Karpas-422 (cell line): ENCODE data around the gene ACSL1. TPM values are rescaled to one million over a fixed set of nuclear protein-coding genes. Genes with fewer than 3 reads are reported as not detected.
"Not testable (repeated sequence)": the region's sequence is repeated elsewhere in the genome, so short reads cannot be mapped to it uniquely, and the experiment has no call there.

Experiments
- DNase-seq: peaks from one replicate; pipeline ENCODE4 v3.0.0-alpha.2; 2015
- H2AFZ ChIP-seq: fragments of 200-600 bp; sonication (generic); 2 replicates; pipeline ENCODE4 v1.6.1; 2014; ENCODE audit warnings: antibody characterized with exemption, low read length, mixed read lengths
- H3K27ac ChIP-seq: fragments of 200-600 bp; sonication (generic); 2 replicates; pipeline ENCODE4 v1.5.1; 2014; ENCODE audit warnings: mild to moderate bottlenecking, low read length, moderate library complexity
- H3K27me3 ChIP-seq: fragments of 200-600 bp; sonication (generic); 2 replicates; pipeline ENCODE4 v1.6.1; 2014; ENCODE audit warnings: low read length, mixed read lengths
- H3K36me3 ChIP-seq: fragments of 200-600 bp; sonication (generic); 2 replicates; pipeline ENCODE4 v1.6.1; 2014; ENCODE audit warnings: low read length, mixed read lengths; ENCODE audit not compliant: insufficient read depth
- H3K4me1 ChIP-seq: fragments of 200-600 bp; sonication (generic); 2 replicates; pipeline ENCODE4 v1.6.1; 2014; ENCODE audit warnings: mild to moderate bottlenecking, low read length, mixed read lengths
- H3K4me2 ChIP-seq: fragments of 200-600 bp; sonication (generic); 2 replicates; pipeline ENCODE4 v1.6.1; 2014; ENCODE audit warnings: low read length, low read depth, mild to moderate bottlenecking; ENCODE audit not compliant: poor library complexity, severe bottlenecking
- H3K4me3 ChIP-seq: fragments of 200-600 bp; sonication (generic); 2 replicates; pipeline ENCODE4 v1.5.1; 2014; ENCODE audit warnings: mild to moderate bottlenecking, antibody characterized with exemption, low read length, mixed read lengths
- H3K79me2 ChIP-seq: fragments of 200-600 bp; sonication (generic); 2 replicates; pipeline ENCODE4 v1.6.1; 2014; ENCODE audit warnings: mild to moderate bottlenecking, low read length, mixed read lengths
- H3K9ac ChIP-seq: fragments of 200-600 bp; sonication (generic); 2 replicates; pipeline ENCODE4 v1.6.0; 2014; ENCODE audit warnings: low read length
- H3K9me2 ChIP-seq: fragments of 200-600 bp; sonication (generic), shearing (Covaris generic); replicated peaks from 2 replicates; pipeline ENCODE4 v1.6.0; 2014; ENCODE audit warnings: mild to moderate bottlenecking, low read length, moderate library complexity; ENCODE audit not compliant: insufficient read depth
- H3K9me3 ChIP-seq: fragments of 300-700, 200-600 bp; sonication (generic); 2 replicates; pipeline ENCODE4 v1.6.1; 2014; ENCODE audit warnings: low read length, mixed read lengths
- H4K20me1 ChIP-seq: fragments of 200-600 bp; sonication (generic); 2 replicates; pipeline ENCODE4 v1.6.1; 2014; ENCODE audit warnings: mild to moderate bottlenecking, antibody characterized with exemption, low read length, low read depth; ENCODE audit not compliant: insufficient read depth
- total RNA-seq: library from RNA; depleted of rRNA; stranded (reverse); fragments of >200 nt; shearing (Covaris generic); gene quantifications from 2 replicates; pipeline ENCODE4 v1.2.3, GENCODE V29; 2014; ENCODE audit warnings: low replicate concordance

ACSL1 gene
- total RNA-seq, 1 experiment from 2014 or later = 3.1 TPM

DNA sequence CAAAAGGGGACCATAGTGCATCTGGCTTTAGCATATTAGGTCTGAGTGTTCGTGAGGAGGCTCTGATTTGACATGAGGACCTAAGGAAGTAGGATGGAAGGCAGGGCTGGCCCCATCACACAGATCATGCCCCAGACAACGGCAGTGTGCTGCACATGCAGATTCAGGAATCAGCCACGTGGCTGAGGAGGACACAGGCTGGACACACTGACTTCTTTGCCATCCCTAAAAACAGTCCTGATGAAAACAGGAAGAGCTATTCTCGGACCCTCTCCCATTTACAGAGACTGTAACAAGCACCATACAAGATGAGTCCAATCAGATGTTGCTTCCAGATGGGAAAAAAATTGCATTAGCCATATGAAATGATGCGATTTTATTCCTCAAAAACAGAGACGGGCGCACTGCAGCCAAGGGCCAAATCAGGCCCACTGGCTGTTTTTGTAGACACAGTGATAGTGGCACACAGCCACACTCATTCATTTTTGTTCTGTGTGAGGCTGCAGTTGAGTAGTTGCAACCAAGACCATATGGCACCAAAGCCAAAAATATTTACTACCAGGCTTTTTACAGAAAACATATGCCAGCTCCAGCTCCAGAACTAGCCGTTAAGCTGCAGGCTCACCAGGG, 41.0 kb downstream of the ACSL1 start:
- no peak for DNase-seq
- Histone ChIP-seq H3K9me3 (no peaks in the 10 kb centered on the region), H3K36me3 (no peaks in the 10 kb centered on the region), H3K4me1 (no peaks in the 10 kb centered on the region), H4K20me1 (no peaks in the 10 kb centered on the region), H3K4me3 (no peak overlapping the region), H2AFZ (no peak overlapping the region), H3K27me3 (no peaks in the 10 kb centered on the region), H3K9ac (no peak overlapping the region), H3K9me2 (no peaks in the 10 kb centered on the region), H3K4me2 (no peak overlapping the region), H3K79me2 (no peaks in the 10 kb centered on the region), H3K27ac (no peak overlapping the region)

DNA sequence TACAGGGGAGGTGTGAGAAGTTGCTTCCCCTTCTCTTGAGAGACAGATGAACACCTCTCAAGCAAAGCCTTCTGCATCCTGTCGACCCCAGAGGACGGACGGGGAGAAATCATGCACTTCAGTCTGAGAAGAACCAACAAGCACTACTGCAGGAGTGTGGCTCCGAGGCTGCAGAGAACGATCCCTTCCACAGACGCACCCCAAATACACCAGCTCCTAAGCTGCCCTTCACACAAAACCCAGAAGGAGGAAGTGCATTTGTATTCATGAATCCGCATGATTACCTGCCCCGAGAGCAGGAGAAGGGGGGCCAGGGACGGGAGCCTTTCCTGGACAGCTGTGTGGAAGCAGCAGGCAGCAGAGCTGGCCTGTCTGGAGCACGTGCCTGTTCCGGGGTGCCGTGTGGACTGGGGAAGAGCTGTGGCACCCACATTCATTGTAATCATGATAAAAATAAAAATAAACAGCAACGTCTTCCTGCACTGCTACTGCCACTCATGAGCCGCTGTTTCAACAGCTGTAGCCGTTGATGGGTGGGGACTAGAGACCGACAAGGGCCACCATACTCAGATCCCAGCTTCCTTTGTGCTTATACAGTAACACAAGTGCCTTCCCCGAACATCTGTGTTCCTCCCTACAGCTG, 42.9 kb downstream of the ACSL1 start:
- Histone ChIP-seq H3K4me3 (no peak overlapping the region), H3K27me3 (no peaks in the 10 kb centered on the region), H4K20me1 (no peaks in the 10 kb centered on the region), H3K4me2 (no peak overlapping the region), H3K27ac (no peak overlapping the region), H2AFZ (no peak overlapping the region), H3K4me1 (no peaks in the 10 kb centered on the region), H3K9me3 (no peaks in the 10 kb centered on the region), H3K9me2 (no peaks in the 10 kb centered on the region), H3K9ac (no peak overlapping the region), H3K79me2 (no peaks in the 10 kb centered on the region), H3K36me3 (no peaks in the 10 kb centered on the region)
- DNase-seq = no peak

DNA sequence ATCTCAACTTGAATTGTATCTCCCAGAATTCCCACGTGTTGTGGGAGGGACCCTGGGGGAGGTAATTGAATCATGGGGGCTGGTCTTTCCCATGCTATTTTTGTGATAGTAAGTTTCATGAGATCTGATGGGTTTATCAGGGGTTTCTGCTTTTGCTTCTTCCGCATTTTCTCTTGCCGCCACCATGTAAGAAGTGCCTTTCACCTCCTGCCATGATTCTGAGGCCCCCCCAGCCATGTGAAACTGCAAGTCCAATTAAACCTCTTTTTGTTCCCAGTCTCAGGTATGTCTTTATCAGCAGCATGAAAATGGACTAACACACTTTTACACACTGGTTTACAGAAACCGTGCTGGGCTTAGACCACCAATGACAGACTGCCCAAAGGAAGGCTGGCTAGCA, 46.6 kb downstream of the ACSL1 start:
- H3K79me2 ChIP-seq, H4K20me1 ChIP-seq, H3K4me1 ChIP-seq, H3K9ac ChIP-seq, H3K9me3 ChIP-seq, H3K4me2 ChIP-seq, H3K27me3 ChIP-seq, H3K4me3 ChIP-seq, H2AFZ ChIP-seq, H3K9me2 ChIP-seq, H3K27ac ChIP-seq, DNase-seq, H3K36me3 ChIP-seq: not testable (repeated sequence)

DNA sequence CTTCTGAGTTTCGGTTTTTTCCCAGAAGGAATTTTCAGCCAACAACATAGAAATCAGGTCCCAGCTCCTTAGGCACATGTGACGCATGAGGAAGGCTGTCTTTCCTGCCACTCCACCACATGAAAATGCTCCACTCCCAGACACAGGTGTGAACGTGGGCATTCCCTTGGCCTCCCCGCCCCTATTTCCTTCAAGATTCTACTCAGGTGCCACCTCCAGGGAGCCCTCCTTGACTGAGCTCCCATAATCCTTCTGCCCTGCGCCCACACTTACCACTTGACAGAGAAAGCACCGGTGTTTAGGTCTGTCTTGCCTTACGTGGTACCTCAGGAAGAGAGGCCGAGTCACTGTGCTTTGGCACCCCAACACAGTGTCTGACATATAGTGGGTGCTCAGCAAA, 47.4 kb downstream of the ACSL1 start:
- Histone ChIP-seq H3K9me2 (no peaks in the 10 kb centered on the region), H3K4me1 (no peaks in the 10 kb centered on the region), H2AFZ (no peak overlapping the region), H4K20me1 (no peaks in the 10 kb centered on the region), H3K36me3 (no peaks in the 10 kb centered on the region), H3K79me2 (no peaks in the 10 kb centered on the region), H3K27ac (no peak overlapping the region), H3K9ac (no peak overlapping the region), H3K27me3 (no peaks in the 10 kb centered on the region), H3K4me3 (no peak overlapping the region), H3K9me3 (no peaks in the 10 kb centered on the region), H3K4me2 (no peak overlapping the region)
- DNase-seq = no peak

DNA sequence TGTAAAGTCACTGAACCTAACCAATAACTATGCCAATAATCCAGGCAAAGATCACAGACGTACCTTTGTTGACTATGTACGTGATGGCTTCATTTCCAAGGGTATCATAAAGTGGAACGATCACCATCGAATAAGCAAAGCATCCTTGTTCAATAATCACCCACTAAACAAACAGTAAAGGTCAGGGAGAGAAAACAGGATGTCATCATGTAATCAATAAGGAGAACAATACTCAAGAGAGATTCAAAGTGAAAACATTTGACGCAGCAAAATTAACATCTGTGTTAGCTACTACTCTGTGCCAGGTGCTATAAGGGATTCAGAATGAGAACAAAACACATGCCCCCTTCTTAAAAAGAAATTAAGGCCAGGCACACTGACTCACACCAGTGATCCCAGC, 48.9 kb downstream of the ACSL1 start:
- H3K4me3 ChIP-seq = no peak overlapping the region
- no peaks in the 10 kb centered on the region for H4K20me1 ChIP-seq
- H3K9me2 ChIP-seq = no peaks in the 10 kb centered on the region
- H3K4me1 ChIP-seq = no peaks in the 10 kb centered on the region
- H3K4me2 ChIP-seq = no peak overlapping the region
- no peak overlapping the region for H3K27ac ChIP-seq
- H3K36me3 ChIP-seq = no peaks in the 10 kb centered on the region
- no peak overlapping the region for H3K9ac ChIP-seq
- no peaks in the 10 kb centered on the region for H3K79me2 ChIP-seq
- DNase-seq = no peak
- no peaks in the 10 kb centered on the region for H3K9me3 ChIP-seq
- no peak overlapping the region for H2AFZ ChIP-seq
- no peaks in the 10 kb centered on the region for H3K27me3 ChIP-seq

DNA sequence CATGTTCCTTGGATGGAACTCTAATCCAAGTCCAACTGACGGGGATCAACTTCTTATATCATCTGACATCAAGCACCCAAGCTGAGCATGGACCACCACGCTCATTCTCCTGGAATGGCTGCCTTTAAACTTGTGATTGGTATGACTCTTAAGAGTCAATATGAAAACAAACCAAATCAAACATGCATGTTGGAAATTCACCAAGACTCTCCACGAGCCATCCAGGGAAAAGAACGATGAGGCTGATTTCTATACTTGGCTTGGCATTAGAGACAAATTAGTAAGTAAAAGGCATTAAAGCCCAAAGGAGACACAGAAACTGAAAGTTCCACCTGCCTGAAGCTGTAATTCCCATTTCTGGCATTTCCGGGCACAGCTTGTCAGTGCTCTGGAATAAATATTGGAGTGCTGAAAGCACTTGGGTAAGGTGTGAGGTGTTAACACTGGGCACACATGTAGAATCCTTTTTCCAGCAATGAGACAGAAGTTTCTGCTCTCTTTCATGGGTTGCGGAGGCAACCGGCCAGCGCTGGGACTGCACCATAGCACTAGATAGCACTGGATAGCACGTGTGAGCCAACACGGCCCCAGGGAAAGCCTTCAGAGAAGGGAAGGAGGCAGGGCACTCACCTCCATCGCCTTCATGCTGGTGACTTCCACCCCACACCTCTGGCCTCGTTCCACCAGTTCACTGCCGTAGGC, 49.8 kb downstream of the ACSL1 start:
- H3K9ac ChIP-seq = no peak overlapping the region
- no peaks in the 10 kb centered on the region for H4K20me1 ChIP-seq
- H3K79me2 ChIP-seq = no peaks in the 10 kb centered on the region
- H2AFZ ChIP-seq = no peak overlapping the region
- H3K36me3 ChIP-seq = no peaks in the 10 kb centered on the region
- no peaks in the 10 kb centered on the region for H3K27me3 ChIP-seq
- H3K9me3 ChIP-seq = no peaks in the 10 kb centered on the region
- H3K9me2 ChIP-seq = no peaks in the 10 kb centered on the region
- no peak overlapping the region for H3K4me2 ChIP-seq
- H3K4me1 ChIP-seq = no peaks in the 10 kb centered on the region
- no peak overlapping the region for H3K27ac ChIP-seq
- DNase-seq = no peak
- H3K4me3 ChIP-seq = no peak overlapping the region

DNA sequence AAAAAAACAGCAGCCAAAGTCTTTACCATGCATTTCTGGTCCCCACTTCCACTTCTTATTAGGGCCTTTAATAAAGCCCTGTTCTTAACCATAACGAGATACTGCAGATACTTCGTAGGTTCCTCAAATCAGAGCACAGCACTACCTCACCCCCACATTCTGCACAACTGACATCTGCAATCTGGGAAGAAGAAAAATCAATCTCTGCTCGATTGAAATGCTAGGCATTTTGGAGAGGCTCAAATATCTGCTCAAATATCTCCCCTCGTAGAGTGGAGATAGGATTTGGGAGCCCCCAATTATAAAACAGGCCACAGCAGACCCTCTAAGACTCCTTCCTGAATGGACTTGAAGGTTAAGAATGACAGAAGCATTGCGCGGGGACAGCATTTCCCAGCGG, 51.6 kb downstream of the ACSL1 start:
- H3K36me3 ChIP-seq = no peaks in the 10 kb centered on the region
- no peak for DNase-seq
- no peak overlapping the region for H3K27ac ChIP-seq
- no peak overlapping the region for H3K4me3 ChIP-seq
- no peak overlapping the region for H2AFZ ChIP-seq
- H4K20me1 ChIP-seq = no peaks in the 10 kb centered on the region
- H3K4me2 ChIP-seq = no peak overlapping the region
- H3K9me2 ChIP-seq = no peaks in the 10 kb centered on the region
- H3K9me3 ChIP-seq = no peaks in the 10 kb centered on the region
- no peaks in the 10 kb centered on the region for H3K27me3 ChIP-seq
- H3K9ac ChIP-seq = no peak overlapping the region
- no peaks in the 10 kb centered on the region for H3K4me1 ChIP-seq
- no peaks in the 10 kb centered on the region for H3K79me2 ChIP-seq

DNA sequence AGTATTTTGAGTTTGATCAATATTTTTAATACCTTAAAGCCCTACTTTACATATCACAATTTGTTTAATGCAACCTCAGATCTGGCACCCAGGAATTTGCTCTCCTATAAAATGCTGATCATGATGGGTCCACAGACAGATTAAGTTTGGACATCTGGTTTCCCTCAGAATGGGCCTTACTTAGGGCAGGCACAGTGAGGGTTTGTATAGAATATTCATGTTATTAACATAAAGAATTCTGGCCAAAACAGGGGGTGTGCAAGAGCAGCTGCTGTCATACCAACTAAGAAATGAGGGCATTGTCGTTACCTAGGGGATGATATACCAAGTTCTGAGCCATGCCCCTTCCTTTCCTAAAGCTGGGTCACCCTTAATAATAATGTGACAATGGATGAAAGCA, 54.4 kb downstream of the ACSL1 start:
- no peak overlapping the region for H3K27ac ChIP-seq

More for the DNA sequence above, 54.4 kb downstream of the ACSL1 start:
- no peak overlapping the region for H3K4me2 ChIP-seq
- H4K20me1 ChIP-seq = no peaks in the 10 kb centered on the region
- H3K4me1 ChIP-seq = no peaks in the 10 kb centered on the region
- no peaks in the 10 kb centered on the region for H3K79me2 ChIP-seq
- H3K9me2 ChIP-seq = no peaks in the 10 kb centered on the region
- H3K4me3 ChIP-seq = no peak overlapping the region
- no peak overlapping the region for H3K9ac ChIP-seq
- no peaks in the 10 kb centered on the region for H3K9me3 ChIP-seq
- no peaks in the 10 kb centered on the region for H3K36me3 ChIP-seq
- no peak for DNase-seq
- no peaks in the 10 kb centered on the region for H3K27me3 ChIP-seq
- no peak overlapping the region for H2AFZ ChIP-seq
